NCI-H82 treated with DMSO at 0.1 percent for 48 hours (cell line): Measurements from ENCODE around the gene WDR59.

ENCODE experiments used
- DNase-seq: peaks from one replicate; lab custom pipeline; 2025; ENCODE audit not compliant: unreplicated experiment; lab: John Stamatoyannopoulos, UW

The WDR59 gene

GRCh38 chr16:74825016-74825415 is 159.9 kb downstream of the WDR59 start:
- DNase-seq: no peak
